T-helper 22 cell (primary cell): ENCODE measurements around the gene PTPN13.

ENCODE experiments used
- DNase-seq: peaks from one replicate; pipeline ENCODE4 v3.0.0-alpha.2; 2020; ENCODE audit warnings: low read depth

Gene PTPN13

GRCh38 chr4:86593688-86594558 lies at the start of gene PTPN13:
Gene PTPN13, plus strand, starts transcription at chr4:86594315. Its CDS starts 40,942 bp downstream, at chr4:86635257.
- peak; percentile 72 for DNase-seq

DNA sequence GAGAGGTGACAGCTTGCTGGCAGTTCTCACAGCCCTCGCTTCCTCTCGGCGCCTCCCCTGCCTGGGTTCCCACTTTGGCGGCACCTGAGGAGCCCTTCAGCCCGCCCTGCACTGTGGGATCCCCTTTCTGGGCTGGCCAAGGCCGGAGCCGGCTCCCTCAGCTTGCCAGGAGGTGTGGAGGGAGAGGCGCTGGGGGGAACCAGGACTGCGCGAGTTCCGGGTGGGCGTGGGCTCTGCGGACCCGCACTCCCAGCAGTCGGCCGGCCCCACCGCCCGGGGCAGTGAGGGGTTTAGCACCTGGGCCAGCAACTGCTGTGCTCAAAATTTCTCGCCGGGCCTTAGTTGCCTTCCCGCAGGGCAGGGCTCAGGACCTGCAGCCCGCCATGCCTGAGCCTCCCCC lies 47.0 kb upstream of the PTPN13 start:
- DNase-seq: no peak

GRCh38 chr4:86549163-86549788 lies 44.8 kb upstream of the PTPN13 start:
- DNase-seq: no peak

GRCh38 chr4:86551387-86551786 lies 42.7 kb upstream of the PTPN13 start:
- DNase-seq: no peak

GRCh38 chr4:86554646-86555045 lies 39.5 kb upstream of the PTPN13 start:
- no peak for DNase-seq

DNA sequence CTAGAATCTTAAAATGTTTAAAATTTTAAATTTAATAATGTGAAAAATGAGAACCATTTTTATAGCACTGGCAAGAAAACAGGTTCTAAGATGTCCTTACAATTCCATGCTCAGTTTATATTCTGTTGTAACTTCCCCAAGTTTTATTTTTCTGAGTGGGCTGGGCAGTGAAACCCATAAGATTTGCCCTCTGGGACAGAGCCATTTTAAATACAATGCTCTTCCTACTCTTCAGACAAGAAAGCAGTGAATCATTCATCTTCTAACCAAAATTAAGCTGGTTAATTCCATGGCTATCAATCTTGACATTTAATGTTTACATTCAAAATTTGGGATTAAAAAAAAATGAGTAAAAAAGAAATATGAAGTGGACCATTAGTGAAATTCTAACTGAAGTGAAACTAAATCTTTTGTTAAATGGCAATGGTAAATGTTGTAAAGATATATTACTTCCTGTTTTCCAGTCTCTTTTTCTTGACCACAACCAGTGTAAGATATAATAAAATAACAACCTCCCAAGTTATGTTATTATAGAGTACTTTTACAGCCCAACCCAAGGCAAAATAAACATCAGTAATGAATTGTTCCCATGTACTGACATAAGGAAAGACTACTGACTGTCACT lies 37.2 kb upstream of the PTPN13 start:
- no peak for DNase-seq

- DNase-seq: no peak
Measured at GRCh38 chr4:86557526-86557925, 36.6 kb upstream of the PTPN13 start.

- DNase-seq: no peak
Measured at GRCh38 chr4:86558258-86558657, 35.9 kb upstream of the PTPN13 start.

GRCh38 chr4:86558797-86559196 lies 35.3 kb upstream of the PTPN13 start:
- no peak for DNase-seq

- no peak for DNase-seq
Measured at GRCh38 chr4:86560447-86560846, 33.7 kb upstream of the PTPN13 start.

DNA sequence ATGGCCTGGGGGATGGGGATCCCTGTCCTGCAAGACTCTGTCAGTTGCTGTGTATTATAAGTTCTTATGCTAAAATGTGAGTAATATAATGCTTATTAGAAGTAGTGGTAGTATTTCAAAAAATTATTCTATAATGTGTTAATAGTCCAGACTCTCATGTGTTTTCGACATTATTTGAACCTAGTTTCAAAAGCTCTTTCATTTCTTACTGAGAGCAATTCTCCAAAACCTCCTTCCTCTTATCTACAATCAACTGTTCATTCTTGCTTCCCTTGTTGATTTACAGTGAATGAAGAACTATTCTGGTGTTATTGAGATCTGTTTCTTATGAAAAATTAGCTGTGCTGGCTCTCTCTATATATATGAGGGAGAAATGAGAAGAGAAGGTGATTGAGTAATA lies 32.9 kb upstream of the PTPN13 start:
- DNase-seq: no peak

DNA sequence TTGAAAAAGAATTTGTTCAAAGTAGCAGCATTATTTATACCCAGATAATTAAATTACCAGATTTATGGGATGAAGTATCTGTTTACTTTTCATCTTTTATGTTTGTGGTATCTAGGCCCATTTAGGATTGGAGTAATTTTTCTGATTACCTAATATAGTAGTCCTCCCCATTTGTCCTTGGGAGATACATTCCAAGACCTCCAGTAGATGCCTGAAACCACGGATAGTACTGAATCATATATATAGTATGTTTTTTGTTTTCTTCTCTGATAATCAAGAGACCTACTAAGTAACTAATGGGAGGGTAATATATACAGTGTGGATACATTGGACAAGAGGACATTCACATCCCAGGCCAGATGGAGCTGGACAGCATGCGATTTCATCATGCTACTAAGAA lies 30.7 kb upstream of the PTPN13 start:
- DNase-seq: no peak

GRCh38 chr4:86564795-86565194 lies 29.3 kb upstream of the PTPN13 start:
- DNase-seq: no peak

GRCh38 chr4:86565651-86566050 lies 28.5 kb upstream of the PTPN13 start:
- DNase-seq: no peak

DNA sequence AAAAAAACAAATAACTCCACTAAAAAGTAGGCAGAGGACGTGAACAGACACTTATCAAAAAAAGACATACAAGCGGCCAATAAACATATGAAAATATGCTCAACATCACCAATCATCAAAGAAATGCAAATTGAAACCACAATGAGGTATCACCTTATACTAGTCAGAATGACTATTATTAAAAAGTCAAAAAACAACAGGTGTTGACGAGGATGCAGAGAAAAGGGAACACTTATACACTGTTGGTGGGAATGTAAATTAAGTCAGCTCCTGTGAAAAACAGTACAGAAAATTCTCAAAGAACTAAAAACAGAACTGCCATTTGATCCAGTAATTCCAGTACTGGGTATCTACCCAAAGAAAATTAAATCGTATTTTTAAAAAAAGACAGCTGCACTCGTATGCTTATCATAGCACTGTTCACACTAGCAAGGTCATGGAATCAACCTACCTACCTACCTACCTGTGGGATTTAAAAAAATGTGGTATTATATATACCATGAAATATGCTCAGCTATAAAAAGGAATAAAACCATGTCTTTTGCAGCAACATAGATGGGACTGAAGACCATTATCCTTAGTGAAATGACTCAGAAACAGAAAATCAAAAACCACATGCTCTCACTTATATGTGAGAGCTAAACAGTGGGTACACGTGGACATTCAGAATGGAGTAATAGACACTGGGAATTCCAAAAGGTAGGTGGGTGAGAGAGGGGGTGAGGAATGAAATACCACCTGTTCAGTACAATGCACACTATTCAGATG lies 24.8 kb upstream of the PTPN13 start:
- DNase-seq: no peak

GRCh38 chr4:86579941-86580340 lies 14.2 kb upstream of the PTPN13 start:
- DNase-seq: no peak

DNA sequence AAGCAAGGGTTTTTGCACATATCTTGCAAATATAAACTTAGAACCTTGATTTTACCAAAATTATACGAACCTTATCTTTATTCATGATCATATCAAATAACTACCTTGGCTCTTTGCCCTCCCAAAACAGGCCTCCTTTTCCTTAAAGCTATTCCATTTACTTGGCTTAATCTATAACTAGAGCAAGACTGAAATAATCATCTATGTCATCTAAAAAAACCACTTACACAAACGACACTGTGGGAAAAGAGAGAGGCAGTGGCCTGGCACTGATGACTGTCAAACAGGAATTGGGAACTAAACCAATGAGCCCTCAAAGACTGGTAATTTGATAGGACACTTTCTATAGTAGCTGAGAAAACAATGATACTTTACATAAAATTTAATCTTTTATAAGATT lies 11.7 kb upstream of the PTPN13 start:
- DNase-seq: no peak

- DNase-seq: no peak
Measured at GRCh38 chr4:86586160-86586572, 7.9 kb upstream of the PTPN13 start.

GRCh38 chr4:86586626-86587380 lies 7.3 kb upstream of the PTPN13 start:
- DNase-seq: no peak

DNA sequence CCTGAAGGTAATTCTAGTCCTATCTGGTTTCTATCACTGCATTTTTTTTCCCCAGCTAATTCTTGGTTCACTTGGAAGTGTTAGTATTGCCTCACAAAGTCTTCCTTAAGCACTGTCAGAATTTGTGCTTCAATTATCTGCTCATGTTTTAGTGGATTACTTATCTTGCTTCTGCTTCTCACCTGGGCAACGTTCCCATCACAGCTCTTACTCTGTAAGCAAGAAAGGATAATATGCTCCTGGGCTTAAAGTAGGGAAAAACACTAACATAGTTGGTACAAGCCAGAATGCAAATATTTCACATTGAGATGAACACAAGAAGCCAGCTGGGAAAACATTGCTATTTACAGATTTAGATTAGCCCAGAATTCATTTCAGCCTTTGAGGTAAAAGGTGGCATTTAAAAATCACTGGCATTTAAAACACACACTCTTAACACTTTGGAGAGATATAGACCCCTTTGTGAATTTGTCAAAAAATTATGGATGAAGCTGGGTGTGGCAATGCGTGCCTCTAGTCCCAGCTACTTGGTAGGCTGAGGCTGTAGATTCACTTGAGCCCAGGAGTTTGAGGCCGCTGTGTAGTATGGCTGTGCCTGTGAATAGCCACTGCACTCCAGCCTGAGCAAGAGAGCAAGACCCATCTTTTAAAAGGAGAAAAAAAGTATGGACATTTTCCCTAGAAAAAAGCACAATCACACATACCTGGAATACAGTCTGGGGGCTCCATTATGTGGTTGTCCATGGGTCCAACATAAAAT lies 6.6 kb upstream of the PTPN13 start:
- DNase-seq: no peak
